ENCODE data around the gene GP1BA.
A peak's percentile ranks its signal among the peaks of the same experiment; 100 is the strongest.
"Not testable (repeated sequence)": the region's sequence is repeated elsewhere in the genome, so short reads cannot be mapped to it uniquely, and the experiment has no call there.

Gene GP1BA

DNA sequence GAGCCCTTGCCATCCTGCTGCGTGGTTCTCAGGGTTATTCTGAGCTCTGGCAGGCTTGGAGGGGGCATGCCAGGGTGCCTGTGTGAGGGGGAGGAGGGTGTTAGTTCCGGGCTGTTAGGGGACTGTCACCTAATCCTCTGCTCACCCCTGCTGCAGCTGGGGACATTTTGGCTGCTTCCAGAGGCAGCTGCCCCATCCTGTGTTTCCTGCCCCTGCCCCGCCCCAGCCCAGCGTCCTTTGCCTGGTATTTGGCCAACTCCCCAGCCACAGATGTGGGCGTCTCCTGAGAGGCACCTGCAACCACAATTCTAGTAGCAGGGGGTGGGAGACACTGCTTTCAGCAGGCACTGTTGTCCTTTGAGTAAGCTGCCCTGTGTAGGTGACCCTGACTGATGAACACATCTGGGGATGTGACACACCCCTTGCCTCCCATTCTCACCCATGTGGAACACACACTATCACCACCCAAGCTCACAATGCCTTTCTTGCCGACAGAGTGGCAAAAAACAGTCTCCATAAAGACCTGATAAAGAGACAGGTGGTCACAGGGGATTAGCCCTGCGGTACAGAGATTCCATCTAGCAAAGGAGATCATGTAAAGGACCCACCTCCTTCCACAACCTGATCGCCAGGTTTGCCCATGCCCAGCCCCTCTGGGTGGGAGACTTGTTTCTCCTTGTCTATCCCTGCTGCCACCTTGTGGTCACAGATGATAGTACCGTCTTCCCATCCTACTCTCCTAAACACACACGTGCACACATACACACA, 28.8 kb upstream of the GP1BA start, which contains the start of gene CHRNE:
Gene CHRNE, minus strand, starts transcription at position 48 of the 768 bp plus-strand sequence. Its CDS starts 35 bp downstream, at position 13.
- no peak for TF ChIP-seq TAF1 (IDR thresholded peaks at IDR 0.05; ENCODE audit: borderline replicate concordance, low read depth, low read length)
- no peak for TF ChIP-seq POLR2AphosphoS5 (IDR thresholded peaks at IDR 0.05; ENCODE audit: low read depth, low read length)
- TF ChIP-seq POLR2A (IDR thresholded peaks at IDR 0.05; ENCODE audit: low read depth, low read length), result no peak
- DNase-seq (ENCODE audit: insufficient read length) (peak; percentile 41), FAIRE-seq (peak; percentile 95)

DNA sequence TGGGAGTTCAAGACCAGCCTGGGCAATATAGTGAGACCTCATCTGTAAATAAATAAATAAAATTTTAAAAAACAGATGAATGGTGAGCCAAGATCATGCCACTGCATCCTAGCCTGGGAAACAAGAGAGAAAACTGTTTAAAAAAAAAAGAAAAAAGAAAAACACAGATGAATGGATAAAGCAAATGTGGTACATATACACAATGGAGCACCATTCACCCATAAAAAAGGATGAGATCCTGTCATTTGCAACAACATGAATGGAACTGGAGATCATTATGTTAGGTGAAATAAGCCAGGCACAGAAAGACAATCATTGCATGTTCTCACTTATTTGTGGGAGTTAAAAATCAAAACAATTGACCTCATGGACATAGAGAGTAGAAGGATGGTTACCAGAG, 25.4 kb upstream of the GP1BA start:
- not testable (repeated sequence) for DNase-seq (ENCODE audit: insufficient read length); FAIRE-seq

GRCh38 chr17:4908301-4908700, 23.8 kb upstream of the GP1BA start:
- DNase-seq (ENCODE audit: insufficient read length), result no peak
- no peak for TF ChIP-seq TAF1 (IDR thresholded peaks at IDR 0.05; ENCODE audit: borderline replicate concordance, low read depth, low read length)
- TF ChIP-seq POLR2A (IDR thresholded peaks at IDR 0.05; ENCODE audit: low read depth, low read length), result no peak
- TF ChIP-seq POLR2AphosphoS5 (IDR thresholded peaks at IDR 0.05; ENCODE audit: low read depth, low read length), result no peak
- FAIRE-seq, result no peak

- TF ChIP-seq TAF1 (IDR thresholded peaks at IDR 0.05; ENCODE audit: borderline replicate concordance, low read depth, low read length), result no peak
- TF ChIP-seq POLR2A (IDR thresholded peaks at IDR 0.05; ENCODE audit: low read depth, low read length), result no peak
- no peak for TF ChIP-seq POLR2AphosphoS5 (IDR thresholded peaks at IDR 0.05; ENCODE audit: low read depth, low read length)
- peak; percentile 93 for FAIRE-seq
- DNase-seq (ENCODE audit: insufficient read length), result peak; percentile 64
Observed at GRCh38 chr17:4908711-4909496, 23.2 kb upstream of the GP1BA start.

GRCh38 chr17:4913994-4914393, 18.1 kb upstream of the GP1BA start:
- FAIRE-seq (no peak), DNase-seq (ENCODE audit: insufficient read length) (no peak)
- TF ChIP-seq POLR2A (IDR thresholded peaks at IDR 0.05; ENCODE audit: low read depth, low read length), result no peak
- TF ChIP-seq TAF1 (IDR thresholded peaks at IDR 0.05; ENCODE audit: borderline replicate concordance, low read depth, low read length), result no peak
- TF ChIP-seq POLR2AphosphoS5 (IDR thresholded peaks at IDR 0.05; ENCODE audit: low read depth, low read length), result no peak

GRCh38 chr17:4914551-4914950, 17.5 kb upstream of the GP1BA start:
- DNase-seq (ENCODE audit: insufficient read length); FAIRE-seq: not testable (repeated sequence)

- DNase-seq (ENCODE audit: insufficient read length), result no peak
- TF ChIP-seq TAF1 (IDR thresholded peaks at IDR 0.05; ENCODE audit: borderline replicate concordance, low read depth, low read length) (no peak), POLR2AphosphoS5 (IDR thresholded peaks at IDR 0.05; ENCODE audit: low read depth, low read length) (no peak), POLR2A (IDR thresholded peaks at IDR 0.05; ENCODE audit: low read depth, low read length) (no peak)
- FAIRE-seq, result no peak
Observed at GRCh38 chr17:4919511-4920047, 12.5 kb upstream of the GP1BA start.

DNA sequence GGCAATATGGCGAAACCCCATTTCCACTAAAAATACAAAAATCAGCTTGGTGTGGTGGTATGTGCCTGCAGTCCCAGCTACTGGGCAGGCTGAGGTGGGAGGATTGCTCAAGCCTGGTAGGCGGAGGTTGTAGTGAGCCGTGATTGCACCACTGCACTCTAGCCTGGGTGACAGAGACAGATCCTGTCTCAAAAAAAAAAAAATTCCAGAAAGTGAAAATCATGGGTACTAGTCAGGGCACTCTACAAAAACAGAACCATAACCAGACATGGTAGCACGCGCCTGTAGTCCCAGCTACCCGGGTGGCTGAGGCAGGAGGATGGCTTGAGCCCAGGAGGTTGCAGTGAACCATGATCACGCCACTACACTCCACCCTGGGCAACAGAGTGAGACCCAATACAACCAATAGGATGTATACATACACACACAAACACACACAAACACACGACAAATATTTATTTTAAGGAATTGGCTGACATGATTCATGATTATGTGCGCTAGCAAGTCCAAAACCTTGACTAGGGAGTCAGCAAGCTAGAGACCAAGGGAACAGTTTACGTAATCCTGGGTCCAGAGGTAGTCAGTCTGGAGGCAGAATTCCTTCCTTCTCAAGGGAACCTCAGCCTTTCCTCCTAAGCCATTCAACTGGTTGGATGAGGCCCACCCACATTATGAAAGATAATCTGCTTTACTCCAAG, 11.6 kb upstream of the GP1BA start:
- TF ChIP-seq TAF1 (IDR thresholded peaks at IDR 0.05; ENCODE audit: borderline replicate concordance, low read depth, low read length) (no peak), POLR2A (IDR thresholded peaks at IDR 0.05; ENCODE audit: low read depth, low read length) (no peak), POLR2AphosphoS5 (IDR thresholded peaks at IDR 0.05; ENCODE audit: low read depth, low read length) (no peak)
- DNase-seq (ENCODE audit: insufficient read length) (no peak), FAIRE-seq (no peak)

DNA sequence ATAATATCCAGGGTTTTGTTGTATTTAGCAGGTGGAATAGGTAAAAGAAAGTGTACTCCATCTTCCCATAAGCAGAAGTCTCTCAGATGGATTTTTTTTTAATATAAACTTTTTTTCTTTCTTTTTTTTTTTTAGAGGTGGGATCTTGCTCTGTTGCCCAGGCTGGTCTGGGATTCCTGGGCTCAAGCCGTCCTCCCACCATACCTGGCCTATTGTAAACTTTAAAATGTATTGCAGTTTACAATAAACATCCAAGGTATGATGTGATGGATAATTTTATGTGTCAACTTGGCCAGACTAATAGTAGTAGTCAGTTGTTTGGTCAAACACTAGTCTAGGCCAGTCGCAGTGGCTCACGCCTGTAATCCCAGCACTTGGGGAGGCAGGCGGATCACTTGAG, 10.8 kb upstream of the GP1BA start:
- FAIRE-seq (no peak), DNase-seq (ENCODE audit: insufficient read length) (no peak)
- TF ChIP-seq TAF1 (IDR thresholded peaks at IDR 0.05; ENCODE audit: borderline replicate concordance, low read depth, low read length) (no peak), POLR2A (IDR thresholded peaks at IDR 0.05; ENCODE audit: low read depth, low read length) (no peak), POLR2AphosphoS5 (IDR thresholded peaks at IDR 0.05; ENCODE audit: low read depth, low read length) (no peak)

DNA sequence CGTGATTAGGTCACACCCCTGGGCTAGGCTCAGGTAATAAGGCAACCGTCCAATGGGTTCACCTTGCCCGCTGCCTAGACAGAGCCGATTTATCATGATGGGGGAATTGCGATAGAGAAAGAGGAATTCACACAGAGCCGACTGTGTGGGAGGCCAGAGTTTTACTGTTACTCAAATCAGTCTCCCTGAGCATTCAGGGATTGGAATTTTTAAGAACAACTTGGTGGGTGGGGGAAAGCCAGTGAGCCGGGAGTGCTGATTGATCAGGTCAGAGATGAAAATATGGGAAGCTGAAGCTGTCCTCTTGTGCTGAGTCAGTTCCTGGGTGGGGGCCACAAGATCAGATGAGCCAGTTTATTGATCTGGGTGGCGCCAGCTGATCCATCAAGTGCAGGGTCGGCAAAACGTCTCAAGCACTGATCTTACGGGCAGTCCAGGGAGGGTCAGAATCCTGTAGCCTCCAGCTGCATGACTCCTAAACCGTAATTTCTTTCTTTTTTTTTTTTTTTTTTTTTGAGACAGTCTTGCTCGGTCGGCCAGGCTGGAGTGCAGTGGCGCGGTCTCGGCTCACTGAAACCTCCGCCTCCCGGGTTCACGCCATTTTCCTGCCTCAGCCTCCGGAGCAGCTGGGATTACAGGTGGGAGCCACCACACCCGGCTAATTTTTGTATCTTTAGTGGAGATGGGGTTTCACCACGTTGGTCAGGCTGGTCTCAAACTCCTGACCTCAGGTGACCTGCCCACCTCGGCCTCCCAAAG, 5.3 kb upstream of the GP1BA start:
- not testable (repeated sequence) for DNase-seq (ENCODE audit: insufficient read length)
- FAIRE-seq, result peak; percentile 33

DNA sequence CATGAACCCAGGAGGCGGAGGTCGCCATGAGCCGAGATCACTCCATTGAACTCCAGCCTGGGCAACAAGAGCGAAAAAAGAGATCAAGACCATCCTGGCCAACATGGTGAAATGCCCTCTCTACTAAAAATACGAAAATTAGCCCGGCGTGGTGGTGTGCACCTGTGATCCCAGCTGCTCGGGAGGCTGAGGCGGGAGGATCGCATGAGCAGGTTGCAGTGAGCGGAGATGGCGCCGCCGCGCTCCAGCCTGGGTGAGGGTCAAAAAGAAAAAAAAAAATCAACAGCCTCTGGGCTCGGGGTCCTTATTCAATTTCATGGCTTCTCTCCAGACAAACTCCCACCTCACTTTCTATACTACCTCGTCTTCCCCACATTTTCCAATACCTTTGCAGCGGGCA, 3.2 kb upstream of the GP1BA start:
- TF ChIP-seq POLR2A (IDR thresholded peaks at IDR 0.05; ENCODE audit: low read depth, low read length) (no peak), POLR2AphosphoS5 (IDR thresholded peaks at IDR 0.05; ENCODE audit: low read depth, low read length) (no peak), TAF1 (IDR thresholded peaks at IDR 0.05; ENCODE audit: borderline replicate concordance, low read depth, low read length) (no peak)
- FAIRE-seq, result no peak
- DNase-seq (ENCODE audit: insufficient read length), result no peak

Data from GM12892 (cell line).